Suprapubic skin (tissue), 4 donors: ENCODE measurements around the gene KIF3C. TPM values are rescaled to one million over a fixed set of nuclear protein-coding genes. Genes with fewer than 3 reads are reported as not detected.
"Not testable (repeated sequence)": the region's sequence is repeated elsewhere in the genome, so short reads cannot be mapped to it uniquely, and the experiment has no call there.

Experiments used
- DNase-seq, 2 donors: peaks; one replicate each; pipeline ENCODE4 v3.0.0-alpha.2; 2019; ENCODE audit warnings: low spot score in 2 of 2
- H3K27ac ChIP-seq: fragments of 200-600 bp; sonication (generic); one replicate; pipeline ENCODE4 v1.5.1; 2019
- H3K27me3 ChIP-seq: fragments of 200-600 bp; sonication (generic); one replicate; pipeline ENCODE4 v1.5.1; 2019
- H3K36me3 ChIP-seq: fragments of 200-600 bp; sonication (generic); one replicate; pipeline ENCODE4 v1.5.1; 2019
- H3K4me1 ChIP-seq: fragments of 200-600 bp; sonication (generic); one replicate; pipeline ENCODE4 v1.5.1; 2019
- H3K4me3 ChIP-seq: fragments of 200-600 bp; sonication (generic); one replicate; pipeline ENCODE4 v1.5.1; 2019; ENCODE audit warnings: mild to moderate bottlenecking
- H3K9me3 ChIP-seq: fragments of 200-600 bp; sonication (generic); one replicate; pipeline ENCODE4 v1.5.1; 2019
- CTCF ChIP-seq, 2 donors: fragments of 200-600 bp in 1 of 2; fragments of 450-650 bp in 1 of 2; sonication (generic) in 1 of 2; IDR thresholded peaks; one replicate each; pipeline ENCODE4 v1.5.1; 2016 to 2019; ENCODE audit warnings: antibody characterized with exemption in 2 of 2, mild to moderate bottlenecking in 1 of 2, moderate library complexity in 1 of 2
- EP300 ChIP-seq: sonication (generic); formaldehyde crosslinking; IDR thresholded peaks from one replicate; pipeline ENCODE4 v1.6.1; 2017; ENCODE audit warnings: antibody characterized with exemption
- POLR2A ChIP-seq, 2 donors: fragments of 450-650 bp; IDR thresholded peaks; one replicate each; pipeline ENCODE4 v1.6.1; 2017; ENCODE audit warnings: antibody characterized with exemption in 2 of 2, mild to moderate bottlenecking in 2 of 2, moderate library complexity in 2 of 2
- POLR2AphosphoS5 ChIP-seq, 3 donors: sonication (generic); formaldehyde crosslinking; IDR thresholded peaks; one replicate each; pipeline ENCODE4 v1.6.1; 2017; ENCODE audit warnings: antibody characterized with exemption in 3 of 3
- WGBS: methylation state at CpG from one replicate; pipeline ENCODE4 v1.1.5; 2018; 5-methylcytosine and 5-hydroxymethylcytosine counted together
- total RNA-seq, 4 donors: library from RNA; depleted of rRNA; stranded (reverse); fragments of >200 nt; gene quantifications; one replicate each; pipeline ENCODE4 v1.1.0, GENCODE V29; 2016

Gene KIF3C
- total RNA-seq, 4 donors from 2014 or later = 3.2 to 5.8 (median 4.7) TPM

- Histone ChIP-seq H3K36me3 (no peaks in the 10 kb centered on the region), H3K4me3 (no peak overlapping the region), H3K9me3 (no peaks in the 10 kb centered on the region), H3K27ac (peak overlapping the region; percentile 80), H3K4me1 (peaks cover 37% of the 10 kb centered on the region), H3K27me3 (no peaks in the 10 kb centered on the region)
- TF ChIP-seq POLR2A (IDR thresholded peaks at IDR 0.05) (no peak), EP300 (no peak), POLR2AphosphoS5 (IDR thresholded peaks at IDR 0.05) (peak in 1 of 3 donors; percentile 25), CTCF (IDR thresholded peaks at IDR 0.05) (no peak)
- 44% methylated on average over 3 of the region's 3 CpGs for WGBS
- peak in 1 of 2 donors; percentile 79 for DNase-seq
These were observed 36.1 kb upstream of the KIF3C start for GRCh38 chr2:26018184-26019055.

GRCh38 chr2:26017464-26018183 lies 35.3 kb upstream of the KIF3C start:
- Histone ChIP-seq H3K27ac (peak overlapping the region; percentile 80), H3K4me3 (no peak overlapping the region), H3K4me1 (peaks cover 44% of the 10 kb centered on the region), H3K9me3 (no peaks in the 10 kb centered on the region), H3K36me3 (no peaks in the 10 kb centered on the region), H3K27me3 (no peaks in the 10 kb centered on the region)
- DNase-seq = no peak
- TF ChIP-seq EP300 = no peak
- no peak for TF ChIP-seq POLR2AphosphoS5 (IDR thresholded peaks at IDR 0.05)
- TF ChIP-seq CTCF (IDR thresholded peaks at IDR 0.05) = no peak
- no peak for TF ChIP-seq POLR2A (IDR thresholded peaks at IDR 0.05)
- 75% methylated on average over 5 of the region's 5 CpGs for WGBS

- DNase-seq, H3K27me3 ChIP-seq, H3K36me3 ChIP-seq, H3K9me3 ChIP-seq, H3K4me3 ChIP-seq: not testable (repeated sequence)
- Histone ChIP-seq H3K4me1 (peaks cover 54% of the 10 kb centered on the region), H3K27ac (peak overlapping the region; percentile 80)
- 84% methylated on average over 4 of the region's 4 CpGs for WGBS
These were observed 34.4 kb upstream of the KIF3C start for GRCh38 chr2:26016706-26017045.

- Histone ChIP-seq H3K4me1 (peaks cover 58% of the 10 kb centered on the region), H3K9me3 (no peaks in the 10 kb centered on the region), H3K4me3 (no peak overlapping the region), H3K27ac (peak overlapping the region; percentile 80), H3K36me3 (no peaks in the 10 kb centered on the region), H3K27me3 (no peaks in the 10 kb centered on the region)
- WGBS = 89% methylated on average over 13 of the region's 13 CpGs
- DNase-seq = no peak
- TF ChIP-seq POLR2AphosphoS5 (IDR thresholded peaks at IDR 0.05) (no peak), POLR2A (IDR thresholded peaks at IDR 0.05) (no peak), CTCF (IDR thresholded peaks at IDR 0.05) (no peak), EP300 (no peak)
These were observed 33.9 kb upstream of the KIF3C start for GRCh38 chr2:26016012-26016705.

GRCh38 chr2:26013668-26014067 lies 31.4 kb upstream of the KIF3C start:
- H3K27ac ChIP-seq = peak overlapping the region; percentile 82
- no peak overlapping the region for H3K4me3 ChIP-seq
- no peaks in the 10 kb centered on the region for H3K36me3 ChIP-seq
- H3K9me3 ChIP-seq = no peaks in the 10 kb centered on the region
- no peaks in the 10 kb centered on the region for H3K27me3 ChIP-seq
- peaks cover 73% of the 10 kb centered on the region for H3K4me1 ChIP-seq
- DNase-seq = no peak
- 49% methylated on average over 1 of the region's 1 CpG for WGBS
- TF ChIP-seq EP300 (no peak), POLR2A (IDR thresholded peaks at IDR 0.05) (no peak), POLR2AphosphoS5 (IDR thresholded peaks at IDR 0.05) (no peak), CTCF (IDR thresholded peaks at IDR 0.05) (no peak)
